Mononuclear cell (primary cell): ENCODE measurements around the gene TAOK3. TPM values are rescaled to one million over a fixed set of nuclear protein-coding genes. Genes with fewer than 3 reads are reported as not detected.
"Not testable (repeated sequence)": the region's sequence is repeated elsewhere in the genome, so short reads cannot be mapped to it uniquely, and the experiment has no call there.

ENCODE experiments used
- H3K27me3 ChIP-seq: 2 replicates; pipeline ENCODE4 v1.6.0; 2011; ENCODE audit warnings: low read length, control low read depth; ENCODE audit not compliant: insufficient read depth
- H3K4me1 ChIP-seq: 2 replicates; pipeline ENCODE4 v1.5.1; 2011; ENCODE audit warnings: mild to moderate bottlenecking, low read length, control low read depth; ENCODE audit not compliant: insufficient read depth
- H3K4me3 ChIP-seq: 2 replicates; pipeline ENCODE4 v1.5.1; 2011; ENCODE audit warnings: mild to moderate bottlenecking, low read length, moderate library complexity
- H3K9me3 ChIP-seq: 2 replicates; pipeline ENCODE4 v1.5.1; 2011; ENCODE audit warnings: low read depth, mild to moderate bottlenecking, control low read depth, low read length
- total RNA-seq: library from RNA; depleted of rRNA; stranded (reverse); fragments of >200 nt; gene quantifications from one replicate; pipeline ENCODE4 v1.2.3, GENCODE V29; 2012

The TAOK3 gene
- total RNA-seq, 1 donor = 58.6 TPM

GRCh38 chr12:118145113-118145797, 227.5 kb downstream of the TAOK3 start:
- no peaks in the 10 kb centered on the region for H3K27me3 ChIP-seq
- H3K4me1 ChIP-seq = no peaks in the 10 kb centered on the region
- H3K4me3 ChIP-seq = no peak overlapping the region
- H3K9me3 ChIP-seq = no peaks in the 10 kb centered on the region

GRCh38 chr12:118144499-118144898, 228.2 kb downstream of the TAOK3 start:
- H3K4me3 ChIP-seq = no peak overlapping the region
- H3K27me3 ChIP-seq = no peaks in the 10 kb centered on the region
- no peaks in the 10 kb centered on the region for H3K4me1 ChIP-seq
- H3K9me3 ChIP-seq = no peaks in the 10 kb centered on the region

GRCh38 chr12:118140825-118141224, 231.9 kb downstream of the TAOK3 start:
- H3K9me3 ChIP-seq = no peaks in the 10 kb centered on the region
- no peak overlapping the region for H3K4me3 ChIP-seq
- H3K27me3 ChIP-seq = no peaks in the 10 kb centered on the region
- peaks cover 17% of the 10 kb centered on the region for H3K4me1 ChIP-seq

GRCh38 chr12:118137148-118137678, 235.5 kb downstream of the TAOK3 start:
- Histone ChIP-seq H3K4me1 (peaks cover 24% of the 10 kb centered on the region), H3K9me3 (no peaks in the 10 kb centered on the region), H3K27me3 (no peaks in the 10 kb centered on the region), H3K4me3 (peak overlapping the region; percentile 68)

- H3K27me3 ChIP-seq = no peaks in the 10 kb centered on the region
- no peaks in the 10 kb centered on the region for H3K9me3 ChIP-seq
- peaks cover 24% of the 10 kb centered on the region for H3K4me1 ChIP-seq
- peak overlapping the region; percentile 68 for H3K4me3 ChIP-seq
These were observed 236.1 kb downstream of the TAOK3 start for GRCh38 chr12:118136559-118137003.

GRCh38 chr12:118135788-118136558, 236.7 kb downstream of the TAOK3 start, which contains the start of gene PEBP1:
TSS of gene PEBP1 (plus strand) at chr12:118136124. CDS start at chr12:118136210, 86 bp downstream.
- Histone ChIP-seq H3K27me3 (no peaks in the 10 kb centered on the region), H3K4me3 (peak within 1 kb of the TSS; percentile 68), H3K4me1 (peaks cover 24% of the 10 kb centered on the region)

GRCh38 chr12:118129436-118129835, 243.3 kb downstream of the TAOK3 start:
- not testable (repeated sequence) for H3K27me3 ChIP-seq, H3K4me3 ChIP-seq, H3K9me3 ChIP-seq, H3K4me1 ChIP-seq

More at GRCh38 chr12:118135788-118136558, 236.7 kb downstream of the TAOK3 start, which contains the start of gene PEBP1:
- H3K9me3 ChIP-seq = no peaks in the 10 kb centered on the region

GRCh38 chr12:118127867-118128266, 244.8 kb downstream of the TAOK3 start:
- Histone ChIP-seq H3K4me3 (no peak overlapping the region), H3K9me3 (no peaks in the 10 kb centered on the region), H3K4me1 (no peaks in the 10 kb centered on the region), H3K27me3 (no peaks in the 10 kb centered on the region)

GRCh38 chr12:118126119-118126757, 246.5 kb downstream of the TAOK3 start:
- H3K4me3 ChIP-seq = no peak overlapping the region
- no peaks in the 10 kb centered on the region for H3K9me3 ChIP-seq
- H3K27me3 ChIP-seq = no peaks in the 10 kb centered on the region
- no peaks in the 10 kb centered on the region for H3K4me1 ChIP-seq

- Histone ChIP-seq H3K27me3 (no peaks in the 10 kb centered on the region), H3K4me3 (no peak overlapping the region), H3K9me3 (no peaks in the 10 kb centered on the region), H3K4me1 (no peaks in the 10 kb centered on the region)
These were observed 247.0 kb downstream of the TAOK3 start for GRCh38 chr12:118125743-118126118.

- Histone ChIP-seq H3K27me3 (no peaks in the 10 kb centered on the region), H3K9me3 (no peaks in the 10 kb centered on the region), H3K4me1 (no peaks in the 10 kb centered on the region), H3K4me3 (no peak overlapping the region)
These were observed 248.3 kb downstream of the TAOK3 start for GRCh38 chr12:118124333-118124874.

- Histone ChIP-seq H3K27me3 (no peaks in the 10 kb centered on the region), H3K9me3 (no peaks in the 10 kb centered on the region), H3K4me1 (no peaks in the 10 kb centered on the region), H3K4me3 (no peak overlapping the region)
These were observed 250.4 kb downstream of the TAOK3 start for GRCh38 chr12:118122264-118122663.

GRCh38 chr12:118120579-118121363, 251.9 kb downstream of the TAOK3 start:
- H3K27me3 ChIP-seq = no peaks in the 10 kb centered on the region
- H3K4me3 ChIP-seq = no peak overlapping the region
- no peaks in the 10 kb centered on the region for H3K4me1 ChIP-seq
- no peaks in the 10 kb centered on the region for H3K9me3 ChIP-seq

- H3K27me3 ChIP-seq = no peaks in the 10 kb centered on the region
- no peaks in the 10 kb centered on the region for H3K9me3 ChIP-seq
- no peak overlapping the region for H3K4me3 ChIP-seq
- H3K4me1 ChIP-seq = no peaks in the 10 kb centered on the region
These were observed 253.2 kb downstream of the TAOK3 start for GRCh38 chr12:118119449-118119879.
